ENCODE results near the gene KIDINS220. TPM values are rescaled to one million over a fixed set of nuclear protein-coding genes. Genes with fewer than 3 reads are reported as not detected.

Gene KIDINS220
- total and polyA plus RNA-seq, 4 donors: 132 to 280 (median 167) TPM

- peaks cover 52% of the 10 kb centered on the region for H3K4me1 ChIP-seq (ENCODE audit: control insufficient read depth, insufficient read depth, low read length)
- H3K36me3 ChIP-seq (ENCODE audit: control insufficient read depth, insufficient read depth, low read length): peaks cover 2% of the 10 kb centered on the region
- DNase-seq (ENCODE audit: low read depth in 4 of 6, low spot score in 6 of 6): peak in 4 of 6 donors; percentile 38 to 84 (median 78)
- H3K9me3 ChIP-seq (ENCODE audit: control insufficient read depth, insufficient read depth, low read length): no peaks in the 10 kb centered on the region
- peaks cover 2% of the 10 kb centered on the region for H3K27me3 ChIP-seq (ENCODE audit: control insufficient read depth, insufficient read depth, low read length)
- peak overlapping the region; percentile 72 for H3K4me3 ChIP-seq (ENCODE audit: low read depth, low read length)
- H3K27ac ChIP-seq (ENCODE audit: low read depth, low read length): peak overlapping the region; percentile 96
- 0% methylated on average over 5 of the region's 30 CpGs for WGBS (ENCODE audit: insufficient coverage)
Observed at GRCh38 chr2:8680822-8681760, 156.3 kb downstream of the KIDINS220 start.

GRCh38 chr2:8679827-8680731, 157.3 kb downstream of the KIDINS220 start:
- 22% methylated on average over 11 of the region's 19 CpGs for WGBS (ENCODE audit: insufficient coverage)
- peaks cover 4% of the 10 kb centered on the region for H3K27me3 ChIP-seq (ENCODE audit: control insufficient read depth, insufficient read depth, low read length)
- H3K9me3 ChIP-seq (ENCODE audit: control insufficient read depth, insufficient read depth, low read length): no peaks in the 10 kb centered on the region
- H3K27ac ChIP-seq (ENCODE audit: low read depth, low read length): peak overlapping the region; percentile 96
- peak in 3 of 6 donors; percentile 50 to 94 (median 64) for DNase-seq (ENCODE audit: low read depth in 4 of 6, low spot score in 6 of 6)
- peaks cover 2% of the 10 kb centered on the region for H3K36me3 ChIP-seq (ENCODE audit: control insufficient read depth, insufficient read depth, low read length)
- H3K4me1 ChIP-seq (ENCODE audit: control insufficient read depth, insufficient read depth, low read length): peaks cover 53% of the 10 kb centered on the region
- peak overlapping the region; percentile 72 for H3K4me3 ChIP-seq (ENCODE audit: low read depth, low read length)

DNA sequence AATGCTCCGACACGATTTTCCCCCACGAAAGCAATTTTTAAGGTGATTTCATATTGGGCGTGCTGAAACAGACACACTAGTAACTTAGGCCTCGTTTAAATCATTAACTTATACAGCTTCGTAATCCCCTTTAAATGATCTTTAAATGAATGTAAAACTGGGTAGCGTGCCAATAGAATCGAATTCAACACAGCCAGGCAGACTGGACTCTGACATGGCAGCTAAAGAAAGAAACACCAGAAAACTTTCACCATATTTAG, 157.9 kb downstream of the KIDINS220 start:
- Histone ChIP-seq H3K4me1 (ENCODE audit: control insufficient read depth, insufficient read depth, low read length) (peaks cover 47% of the 10 kb centered on the region), H3K27ac (ENCODE audit: low read depth, low read length) (peak overlapping the region; percentile 96), H3K4me3 (ENCODE audit: low read depth, low read length) (peak overlapping the region; percentile 58), H3K27me3 (ENCODE audit: control insufficient read depth, insufficient read depth, low read length) (peaks cover 4% of the 10 kb centered on the region), H3K36me3 (ENCODE audit: control insufficient read depth, insufficient read depth, low read length) (no peaks in the 10 kb centered on the region), H3K9me3 (ENCODE audit: control insufficient read depth, insufficient read depth, low read length) (no peaks in the 10 kb centered on the region)
- WGBS (ENCODE audit: insufficient coverage): 8% methylated on average over 2 of the region's 8 CpGs
- DNase-seq (ENCODE audit: low read depth in 4 of 6, low spot score in 6 of 6): no peak

Other genes with a start within 250 kb of the KIDINS220 start
- gene ID2, start 155.6 kb downstream of the KIDINS220 start, total RNA-seq: 100 to 1,000 TPM; 138 to 140 TPM
- gene ID2, start 155.6 kb downstream of the KIDINS220 start, polyA plus RNA-seq (ENCODE audit: insufficient read length in 2 of 2): 100 to 1,000 TPM; 234 to 235 TPM
- gene MBOAT2, start 166.1 kb upstream of the KIDINS220 start, total RNA-seq: 100 to 1,000 TPM in 1 of 2 donors, 10 to 100 TPM in 1; 79.6 to 116 TPM
- 10 to 100 TPM; 75.1 to 91.4 TPM for gene MBOAT2, start 166.1 kb upstream of the KIDINS220 start, polyA plus RNA-seq (ENCODE audit: insufficient read length in 2 of 2)